BJ (cell line): ENCODE measurements around the gene INPP5D. TPM values are rescaled to one million over a fixed set of nuclear protein-coding genes. Genes with fewer than 3 reads are reported as not detected.

Source experiments
- CTCF ChIA-PET: fragments of 350-600 bp; formaldehyde crosslinking; extraction: SDS; loops from one replicate; lab custom pipeline; 2021; ENCODE audit warnings: antibody characterized with exemption, inconsistent platforms; lab: Yijun Ruan, JAX
- POLR2A ChIA-PET: fragments of 300-600 bp; sonication (Branson Sonifier 250); formaldehyde crosslinking; extraction: SDS; loops from one replicate; lab custom pipeline; 2021; ENCODE audit warnings: antibody characterized with exemption; lab: Charles Lee
- DNase-seq: peaks from one replicate; pipeline ENCODE4 v3.0.0-alpha.2; 2011; ENCODE audit warnings: low read depth
- H3K27me3 ChIP-seq: 2 replicates; pipeline ENCODE4 v1.6.0; 2011; ENCODE audit warnings: low read length; ENCODE audit not compliant: control insufficient read depth, insufficient read depth
- H3K36me3 ChIP-seq: 2 replicates; pipeline ENCODE4 v1.5.1; 2011; ENCODE audit warnings: low read length; ENCODE audit not compliant: control insufficient read depth, insufficient read depth
- H3K4me3 ChIP-seq: 2 replicates; pipeline ENCODE4 v1.5.1; 2011; ENCODE audit warnings: low read depth, mild to moderate bottlenecking, control low read depth, low read length
- polyA plus RNA-seq: library from polyadenylated mRNA; depleted of rRNA; stranded (reverse); fragments of >200 nt; gene quantifications from 2 replicates; pipeline ENCODE4 v1.2.3, GENCODE V29; 2011
- TF ChIP-seq, protein P1 (sequence below): IDR thresholded peaks from 2 replicates; pipeline ENCODE4 v1.5.1; 2011; ENCODE audit warnings: low read depth, mild to moderate bottlenecking, control low read depth, inconsistent platforms, low read length, moderate library complexity; ENCODE audit not compliant: insufficient read depth

INPP5D gene
- polyA plus RNA-seq, 1 experiment = 0.38 TPM

DNA sequence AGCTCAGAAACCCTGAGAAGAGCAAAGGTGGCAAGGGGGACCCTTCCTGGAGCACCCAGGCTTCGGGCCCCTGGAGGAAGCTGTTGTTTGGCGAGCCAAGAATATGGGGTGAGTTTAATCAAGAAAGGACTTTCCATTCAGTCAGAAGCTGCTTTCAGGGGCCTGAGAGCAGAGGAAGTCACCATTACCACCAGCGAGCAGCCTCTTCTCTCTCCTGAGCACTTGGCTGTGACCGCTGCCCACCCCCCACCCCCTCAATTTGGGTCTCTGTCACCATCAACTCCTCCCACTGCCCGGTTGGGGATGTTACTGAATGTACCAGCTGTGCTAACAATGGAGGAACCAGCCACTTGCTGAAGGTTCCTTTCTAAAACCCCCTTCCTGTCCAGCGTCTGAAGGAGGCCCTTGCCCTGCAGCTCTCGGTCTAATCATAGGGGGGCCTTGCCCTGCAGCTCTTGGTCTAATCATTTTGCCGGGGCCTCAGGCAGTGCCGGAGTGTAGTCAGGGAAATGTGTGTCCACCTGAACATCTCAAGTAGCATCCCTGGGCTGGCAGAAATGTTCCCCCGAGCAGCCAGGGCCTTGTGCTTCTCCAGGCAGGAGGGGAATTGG is 943 bp downstream of the INPP5D start:
- Histone ChIP-seq H3K36me3 (no peaks in the 10 kb centered on the region), H3K4me3 (no peak overlapping the region), H3K27me3 (no peaks in the 10 kb centered on the region)
- DNase-seq = no peak
- TF ChIP-seq, protein P1, sequence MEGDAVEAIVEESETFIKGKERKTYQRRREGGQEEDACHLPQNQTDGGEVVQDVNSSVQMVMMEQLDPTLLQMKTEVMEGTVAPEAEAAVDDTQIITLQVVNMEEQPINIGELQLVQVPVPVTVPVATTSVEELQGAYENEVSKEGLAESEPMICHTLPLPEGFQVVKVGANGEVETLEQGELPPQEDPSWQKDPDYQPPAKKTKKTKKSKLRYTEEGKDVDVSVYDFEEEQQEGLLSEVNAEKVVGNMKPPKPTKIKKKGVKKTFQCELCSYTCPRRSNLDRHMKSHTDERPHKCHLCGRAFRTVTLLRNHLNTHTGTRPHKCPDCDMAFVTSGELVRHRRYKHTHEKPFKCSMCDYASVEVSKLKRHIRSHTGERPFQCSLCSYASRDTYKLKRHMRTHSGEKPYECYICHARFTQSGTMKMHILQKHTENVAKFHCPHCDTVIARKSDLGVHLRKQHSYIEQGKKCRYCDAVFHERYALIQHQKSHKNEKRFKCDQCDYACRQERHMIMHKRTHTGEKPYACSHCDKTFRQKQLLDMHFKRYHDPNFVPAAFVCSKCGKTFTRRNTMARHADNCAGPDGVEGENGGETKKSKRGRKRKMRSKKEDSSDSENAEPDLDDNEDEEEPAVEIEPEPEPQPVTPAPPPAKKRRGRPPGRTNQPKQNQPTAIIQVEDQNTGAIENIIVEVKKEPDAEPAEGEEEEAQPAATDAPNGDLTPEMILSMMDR = no peak
- POLR2A ChIA-PET = no interaction called here
- CTCF ChIA-PET = interaction anchor here (0.6 to 2.3 kb wide), 4 partner anchors 8 to 208 kb away, joined by 3 to 12 read pairs (median 7); no protein-coding TSS in a partner anchor

DNA sequence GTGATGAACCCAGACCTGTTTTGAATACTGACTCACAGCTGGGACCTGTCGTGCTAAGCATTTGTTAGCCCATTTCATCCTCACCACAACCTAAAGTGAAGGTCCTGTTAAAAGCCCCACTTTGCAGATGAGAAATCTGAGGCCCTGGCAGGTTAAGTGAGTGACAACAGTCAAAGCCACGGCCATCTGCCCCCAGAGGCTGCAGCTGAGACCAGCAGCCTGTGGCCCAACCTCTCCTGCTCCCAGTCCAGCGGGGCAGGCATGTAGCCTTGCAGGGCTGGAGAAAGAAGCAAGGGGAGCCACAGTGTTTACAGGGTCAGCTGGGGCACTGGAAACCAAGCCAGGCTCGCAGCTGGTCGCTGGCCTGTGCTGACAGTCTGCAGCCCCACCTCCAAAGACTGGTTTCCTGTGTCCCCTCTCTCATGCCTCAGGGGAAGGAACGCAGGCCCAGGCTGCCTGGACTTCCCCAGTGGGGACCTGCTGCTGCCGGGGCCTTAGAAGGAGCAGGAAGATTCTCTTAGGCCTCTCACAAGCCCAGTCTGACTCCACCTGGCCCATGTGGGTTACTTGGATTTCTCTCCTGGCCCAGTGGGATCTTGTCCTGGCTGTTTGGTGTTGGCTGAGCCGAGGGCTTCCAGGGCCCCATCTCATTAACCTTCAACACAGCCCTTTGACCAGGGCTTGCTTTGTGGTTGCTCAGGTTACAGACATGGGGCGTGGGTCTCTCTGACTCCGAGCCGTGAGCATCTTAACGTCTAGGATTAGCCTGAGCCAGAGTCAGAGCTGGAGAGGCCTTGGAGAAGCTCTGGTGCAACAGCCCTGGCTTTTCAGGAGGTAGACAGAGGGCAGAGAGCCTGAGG is 1.7 kb downstream of the INPP5D start:
- ChIA-PET POLR2A (no interaction called here), CTCF (interaction anchor here (2.3 kb wide), 1 partner anchor 9 kb away, joined by 12 read pairs; no protein-coding TSS in a partner anchor)

DNA sequence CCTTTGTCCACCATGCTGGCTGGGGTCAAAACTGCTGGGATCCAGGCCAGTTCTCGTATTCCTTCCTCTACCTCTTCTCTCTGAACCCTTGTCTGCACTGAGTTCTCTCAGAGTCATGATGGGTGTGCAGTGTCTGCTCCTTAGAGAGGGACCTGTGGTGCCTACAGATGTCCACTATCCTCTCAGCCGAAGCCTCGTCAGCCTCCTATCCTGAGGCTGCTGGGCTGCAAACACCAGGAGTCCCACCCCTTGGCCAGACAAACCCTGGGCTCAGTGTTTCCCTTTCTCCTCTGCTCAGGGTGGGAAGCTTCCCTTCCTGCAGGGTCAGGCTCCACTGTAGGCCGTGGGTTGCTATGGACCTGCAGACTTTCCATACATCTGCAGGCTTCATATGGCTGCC is 2.3 kb downstream of the INPP5D start:
- ChIA-PET POLR2A (no interaction called here), CTCF (interaction anchor here (2.3 kb wide), 1 partner anchor 10 kb away, joined by 12 read pairs; no protein-coding TSS in a partner anchor)
- TF ChIP-seq, protein P1 = no peak
- Histone ChIP-seq H3K36me3 (no peaks in the 10 kb centered on the region), H3K4me3 (no peak overlapping the region), H3K27me3 (no peaks in the 10 kb centered on the region)
- no peak for DNase-seq

More for the DNA sequence above, 1.7 kb downstream of the INPP5D start:
- TF ChIP-seq, protein P1 = peak; percentile 31
- H3K27me3 ChIP-seq = no peaks in the 10 kb centered on the region
- DNase-seq = no peak
- H3K4me3 ChIP-seq = no peak overlapping the region
- H3K36me3 ChIP-seq = no peaks in the 10 kb centered on the region

DNA sequence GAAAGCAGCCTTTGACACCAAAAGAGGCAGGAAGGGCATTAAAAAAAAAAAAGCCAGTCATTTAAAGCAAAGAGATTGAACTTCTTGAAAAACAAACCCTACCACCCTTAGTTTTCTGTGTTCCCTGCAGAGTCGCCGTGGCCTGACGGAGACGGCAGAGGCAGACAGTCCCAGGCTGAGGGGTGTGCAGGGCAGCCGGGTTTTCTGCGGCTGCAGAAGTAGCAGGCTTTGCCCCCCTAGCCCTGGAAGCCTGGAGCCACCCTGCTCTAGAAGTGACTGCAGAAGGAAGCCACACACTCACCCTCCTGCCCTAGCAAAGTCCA is 2.8 kb downstream of the INPP5D start:
- DNase-seq = no peak
- TF ChIP-seq, protein P1 = no peak
- no peak overlapping the region for H3K4me3 ChIP-seq
- POLR2A ChIA-PET = no interaction called here
- no peaks in the 10 kb centered on the region for H3K36me3 ChIP-seq
- H3K27me3 ChIP-seq = no peaks in the 10 kb centered on the region
- CTCF ChIA-PET = no interaction called here

DNA sequence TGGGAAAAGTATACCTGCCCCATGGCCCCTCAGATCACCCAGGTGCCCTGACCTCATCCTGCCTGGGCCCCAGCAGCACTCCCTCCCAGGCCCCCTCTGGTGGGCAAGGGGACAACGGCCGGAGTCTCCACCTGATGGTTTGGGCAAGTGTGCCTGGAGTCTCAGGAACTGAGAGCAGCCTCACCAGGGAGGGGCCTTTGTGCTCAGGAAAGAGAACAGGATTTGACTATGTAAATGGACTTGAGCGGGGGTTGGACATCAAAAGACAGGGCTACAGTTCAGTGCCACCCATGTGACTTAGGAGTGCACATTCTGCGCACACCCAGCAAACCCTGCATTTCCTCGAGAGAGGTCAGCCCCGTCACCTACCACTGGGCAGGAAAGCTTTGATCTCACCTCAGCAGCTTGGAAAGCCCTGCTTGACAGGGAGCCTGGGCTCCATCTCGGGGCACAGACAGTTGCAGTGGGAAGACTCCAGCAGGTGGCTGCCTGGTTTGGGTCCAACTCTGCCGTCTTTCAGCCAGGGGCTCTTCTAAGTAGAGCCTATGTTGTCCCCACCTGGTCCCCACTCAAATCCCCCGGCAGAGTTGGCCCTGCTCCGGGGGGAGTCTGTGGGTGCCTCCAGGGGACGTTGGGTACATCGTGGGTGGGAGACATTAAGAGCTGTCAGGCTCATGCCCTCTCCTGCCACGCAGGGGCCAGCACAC is 3.3 kb downstream of the INPP5D start:
- TF ChIP-seq, protein P1 = no peak
- no peak for DNase-seq
- Histone ChIP-seq H3K36me3 (no peaks in the 10 kb centered on the region), H3K27me3 (no peaks in the 10 kb centered on the region), H3K4me3 (no peak overlapping the region)
- ChIA-PET CTCF (interaction anchor here (5.7 kb wide), 1 partner anchor 10 kb away, joined by 32 read pairs; no protein-coding TSS in a partner anchor), POLR2A (no interaction called here)
